HG03097 (cell line): ENCODE measurements around the gene TP53I11.

Experiments used
- ATAC-seq: cut with Tn5 transposase; IDR thresholded peaks from one replicate; pipeline ENCODE4 v1.9.1; 2021; ENCODE audit not compliant: unreplicated experiment, low FRiP score

TP53I11 gene

GRCh38 chr11:44979543-44980399, 29.1 kb upstream of the TP53I11 start:
- ATAC-seq: no peak

GRCh38 chr11:44978961-44979331, 28.3 kb upstream of the TP53I11 start:
- no peak for ATAC-seq

GRCh38 chr11:44978274-44978960, 27.7 kb upstream of the TP53I11 start:
- no peak for ATAC-seq

GRCh38 chr11:44977493-44977984, 26.9 kb upstream of the TP53I11 start:
- ATAC-seq: no peak

GRCh38 chr11:44976576-44976975, 25.9 kb upstream of the TP53I11 start:
- ATAC-seq: no peak

- ATAC-seq: no peak
These were observed 23.8 kb upstream of the TP53I11 start for GRCh38 chr11:44974402-44975000.

- no peak for ATAC-seq
These were observed 23.1 kb upstream of the TP53I11 start for GRCh38 chr11:44973632-44974401.

GRCh38 chr11:44972746-44973435, 22.2 kb upstream of the TP53I11 start:
- no peak for ATAC-seq

- no peak for ATAC-seq
These were observed 20.5 kb upstream of the TP53I11 start for GRCh38 chr11:44971185-44971584.

GRCh38 chr11:44970293-44970692, 19.6 kb upstream of the TP53I11 start:
- no peak for ATAC-seq

GRCh38 chr11:44969651-44970252, 19.1 kb upstream of the TP53I11 start:
- ATAC-seq: no peak

- no peak for ATAC-seq
These were observed 17.8 kb upstream of the TP53I11 start for GRCh38 chr11:44968510-44968909.

- no peak for ATAC-seq
These were observed 17.3 kb upstream of the TP53I11 start for GRCh38 chr11:44967930-44968496.

- ATAC-seq: no peak
These were observed 16.0 kb upstream of the TP53I11 start for GRCh38 chr11:44966694-44967093.

GRCh38 chr11:44964526-44965209, 14.0 kb upstream of the TP53I11 start:
- no peak for ATAC-seq

GRCh38 chr11:44963948-44964347, 13.3 kb upstream of the TP53I11 start:
- no peak for ATAC-seq

- ATAC-seq: no peak
These were observed 12.5 kb upstream of the TP53I11 start for GRCh38 chr11:44963136-44963535.

GRCh38 chr11:44962464-44962863, 11.8 kb upstream of the TP53I11 start:
- ATAC-seq: no peak
